Urinary bladder (tissue), 4 donors: Measurements from ENCODE around the gene ZC3HAV1L. TPM values are rescaled to one million over a fixed set of nuclear protein-coding genes. Genes with fewer than 3 reads are reported as not detected.
"Not testable (repeated sequence)": the region's sequence is repeated elsewhere in the genome, so short reads cannot be mapped to it uniquely, and the experiment has no call there.

Experiments
- DNase-seq: peaks from one replicate; pipeline ENCODE4 v3.0.0-alpha.2; 2015; ENCODE audit errors: extremely low spot score
- H3K27ac ChIP-seq: one replicate; pipeline ENCODE4 v1.5.1; 2013; ENCODE audit warnings: low read depth, mild to moderate bottlenecking, moderate library complexity
- H3K36me3 ChIP-seq: one replicate; pipeline ENCODE4 v1.6.1; 2013; ENCODE audit warnings: mild to moderate bottlenecking, moderate library complexity; ENCODE audit not compliant: insufficient read depth
- H3K4me1 ChIP-seq: one replicate; pipeline ENCODE4 v1.6.1; 2013; ENCODE audit warnings: mild to moderate bottlenecking, moderate library complexity; ENCODE audit not compliant: insufficient read depth
- H3K4me3 ChIP-seq: one replicate; pipeline ENCODE4 v1.5.1; 2013; ENCODE audit warnings: low read depth, low read length
- WGBS: extraction: QIAGEN DNeasy Blood & Tissue Kit; methylation state at CpG from one replicate; pipeline ENCODE4 v1.1.7; 2013; 5-methylcytosine and 5-hydroxymethylcytosine counted together
- polyA plus RNA-seq: library from polyadenylated mRNA; stranded (reverse); fragments of 200-250 nt; gene quantifications from one replicate; pipeline ENCODE4 v1.2.3, GENCODE V29; 2013
- total RNA-seq: library from RNA; depleted of rRNA; stranded (reverse); fragments of >200 nt; gene quantifications from one replicate; pipeline ENCODE4 v1.2.3, GENCODE V29; 2014
- donor health status: healthy with polysubstance abuse.
- donor health status: healthy.

ZC3HAV1L gene
- total and polyA plus RNA-seq, 2 donors = 3.3 to 37.4 TPM

DNA sequence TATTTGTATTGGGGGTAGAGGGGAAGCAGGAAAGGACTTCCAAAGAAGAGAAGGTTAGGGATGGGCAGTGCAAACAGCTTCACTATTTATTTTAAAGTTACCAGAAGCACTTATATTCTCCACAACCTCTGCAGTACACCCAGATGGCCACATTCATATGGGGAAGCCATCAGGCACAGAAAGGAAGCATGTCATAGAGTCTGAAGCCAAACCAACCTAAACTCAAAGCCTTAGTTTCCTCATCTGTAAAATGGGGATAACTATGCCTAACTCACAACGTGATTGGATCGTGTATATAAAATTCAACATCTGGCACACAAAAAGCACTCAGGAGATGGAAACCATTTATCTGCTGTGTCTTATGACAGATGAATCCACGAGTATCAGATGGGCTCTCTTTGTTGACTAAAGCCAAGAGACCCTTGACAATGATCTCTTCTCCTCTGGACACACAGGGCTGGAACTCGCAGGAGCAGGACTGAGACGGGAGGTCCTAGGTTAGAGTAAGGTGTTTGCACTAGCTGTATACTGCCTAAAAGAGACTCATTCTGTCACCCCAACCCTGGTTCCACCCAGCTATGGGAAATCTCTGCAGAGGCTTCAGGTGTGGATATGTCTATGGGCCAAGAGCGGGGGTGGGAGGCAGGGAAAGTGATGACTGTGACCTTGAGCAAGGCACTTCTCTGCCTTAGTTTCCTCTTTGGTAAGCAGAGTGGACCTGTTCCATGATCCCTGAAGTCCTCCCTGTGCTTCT lies 56.4 kb downstream of the ZC3HAV1L start:
- Histone ChIP-seq H3K4me1 (no peaks in the 10 kb centered on the region), H3K27ac (no peak overlapping the region), H3K36me3 (no peaks in the 10 kb centered on the region), H3K4me3 (no peak overlapping the region)
- no peak for DNase-seq
- WGBS = 93% methylated on average over 6 of the region's 6 CpGs

DNA sequence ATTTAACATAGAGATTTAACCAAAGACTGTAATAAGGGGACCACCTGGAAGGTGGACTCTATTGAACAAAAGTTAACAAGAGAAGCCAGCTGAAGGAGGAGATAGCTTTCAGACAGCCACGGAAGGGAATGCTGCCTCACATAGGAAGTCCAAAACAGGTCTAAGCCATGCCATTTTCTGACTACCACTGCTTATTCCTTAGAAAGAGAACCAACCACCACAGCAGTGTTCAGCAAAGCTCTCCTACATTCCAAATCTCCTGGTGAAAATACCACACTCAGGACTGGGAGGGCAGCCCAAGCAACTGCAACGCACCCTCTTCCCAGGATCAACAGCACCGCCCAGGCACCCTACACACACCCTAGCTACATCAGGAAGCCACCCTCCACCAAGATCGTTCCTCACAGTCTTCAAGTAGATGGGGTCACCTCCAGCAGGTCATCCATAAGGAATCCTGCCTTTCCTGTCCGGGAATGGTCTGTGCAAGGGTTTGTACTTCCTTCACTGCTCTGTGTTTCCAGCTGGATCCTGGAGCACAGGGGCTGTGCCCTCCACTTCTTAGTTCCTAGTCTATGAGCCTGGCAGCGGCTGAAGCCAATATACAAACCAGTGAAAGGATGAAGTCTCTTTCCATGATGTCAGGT lies 57.2 kb downstream of the ZC3HAV1L start:
- no peak overlapping the region for H3K4me3 ChIP-seq
- no peak for DNase-seq
- no peak overlapping the region for H3K27ac ChIP-seq
- 89% methylated on average over 6 of the region's 6 CpGs for WGBS
- H3K4me1 ChIP-seq = no peaks in the 10 kb centered on the region
- no peaks in the 10 kb centered on the region for H3K36me3 ChIP-seq

DNA sequence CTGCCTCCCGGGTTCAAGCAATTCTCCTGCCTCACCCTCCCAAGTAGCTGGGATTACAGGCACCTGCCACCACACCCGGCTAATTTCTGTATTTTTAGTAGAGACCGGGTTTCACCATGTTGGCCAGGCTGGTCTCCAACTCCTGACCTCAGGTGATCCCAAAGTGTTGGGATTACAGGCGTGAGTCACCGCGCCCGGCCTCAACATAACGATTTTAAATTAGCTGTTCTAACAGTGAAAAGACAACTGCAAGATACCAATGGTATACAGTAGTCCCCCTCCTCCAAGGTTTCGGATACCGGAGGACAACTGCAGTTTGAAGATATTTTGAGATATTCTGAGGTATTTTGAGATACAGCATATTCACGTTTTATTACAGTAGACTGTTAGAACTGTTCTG lies 59.7 kb downstream of the ZC3HAV1L start:
- not testable (repeated sequence) for DNase-seq, H3K27ac ChIP-seq, H3K36me3 ChIP-seq, H3K4me1 ChIP-seq, H3K4me3 ChIP-seq
- WGBS = 82% methylated on average over 11 of the region's 11 CpGs

Other genes starting within 250 kb of the ZC3HAV1L start
- not detected for gene TMEM213, start 238.0 kb downstream of the ZC3HAV1L start, total RNA-seq
- gene TMEM213, start 238.0 kb downstream of the ZC3HAV1L start, polyA plus RNA-seq = not detected
- 0.37 TPM for gene ATP6V0A4, start 237.8 kb downstream of the ZC3HAV1L start, total RNA-seq
- gene ATP6V0A4, start 237.8 kb downstream of the ZC3HAV1L start, polyA plus RNA-seq = not detected
- 4.6 TPM for gene KIAA1549, start 54.7 kb downstream of the ZC3HAV1L start, total RNA-seq
- gene KIAA1549, start 54.7 kb downstream of the ZC3HAV1L start, polyA plus RNA-seq = 1.6 TPM
- gene ZC3HAV1, start 73.7 kb upstream of the ZC3HAV1L start, total RNA-seq = 39.5 TPM
- 10.2 TPM for gene ZC3HAV1, start 73.7 kb upstream of the ZC3HAV1L start, polyA plus RNA-seq
- 28.1 TPM for gene UBN2, start 195.2 kb upstream of the ZC3HAV1L start, total RNA-seq
- gene UBN2, start 195.2 kb upstream of the ZC3HAV1L start, polyA plus RNA-seq = 3.1 TPM